GM10847 (cell line): ENCODE results near the gene SMARCA1.

Experiments used
- POLR2A ChIP-seq: IDR thresholded peaks from 2 replicates; pipeline ENCODE4 v1.6.1; 2011; ENCODE audit not compliant: insufficient read length; ENCODE audit errors: extremely low read depth

Gene SMARCA1

GRCh38 chrX:129534816-129535578 lies 11.7 kb upstream of the SMARCA1 start:
- no peak for TF ChIP-seq POLR2A

- no peak for TF ChIP-seq POLR2A
Observed at GRCh38 chrX:129531132-129531531, 7.8 kb upstream of the SMARCA1 start.

- TF ChIP-seq POLR2A, result no peak
Observed at GRCh38 chrX:129530410-129530809, 7.1 kb upstream of the SMARCA1 start.

GRCh38 chrX:129529685-129530281 lies 6.5 kb upstream of the SMARCA1 start:
- no peak for TF ChIP-seq POLR2A

GRCh38 chrX:129525896-129526295 lies 2.6 kb upstream of the SMARCA1 start:
- TF ChIP-seq POLR2A, result no peak

- no peak for TF ChIP-seq POLR2A
Observed at GRCh38 chrX:129525162-129525561, 1.9 kb upstream of the SMARCA1 start.

GRCh38 chrX:129524250-129524850 lies 1.1 kb upstream of the SMARCA1 start:
- TF ChIP-seq POLR2A, result no peak

- TF ChIP-seq POLR2A, result no peak
Observed at GRCh38 chrX:129522184-129523078, 859 bp downstream of the SMARCA1 start.

- no peak for TF ChIP-seq POLR2A
Observed at GRCh38 chrX:129520151-129520550, 3.1 kb downstream of the SMARCA1 start.

GRCh38 chrX:129516402-129516801 lies 6.9 kb downstream of the SMARCA1 start:
- no peak for TF ChIP-seq POLR2A

- no peak for TF ChIP-seq POLR2A
Observed at GRCh38 chrX:129512409-129512808, 10.9 kb downstream of the SMARCA1 start.

GRCh38 chrX:129511689-129512088 lies 11.6 kb downstream of the SMARCA1 start:
- TF ChIP-seq POLR2A, result no peak

- no peak for TF ChIP-seq POLR2A
Observed at GRCh38 chrX:129510331-129510730, 13.0 kb downstream of the SMARCA1 start.

- no peak for TF ChIP-seq POLR2A
Observed at GRCh38 chrX:129497146-129497843, 26.0 kb downstream of the SMARCA1 start.

GRCh38 chrX:129496625-129497024 lies 26.7 kb downstream of the SMARCA1 start:
- no peak for TF ChIP-seq POLR2A
